SK-N-SH (cell line): ENCODE results near the gene SH2D4B. TPM values are rescaled to one million over a fixed set of nuclear protein-coding genes. Genes with fewer than 3 reads are reported as not detected.
A peak's percentile ranks its signal among the peaks of the same experiment; 100 is the strongest.

Experiments used
- CTCF ChIA-PET: fragments of 300-600, 350-600 bp; formaldehyde crosslinking; extraction: SDS; loops from one replicate; lab custom pipeline; 2021; lab: Yijun Ruan, JAX
- POLR2A ChIA-PET: fragments of 350-600 bp; sonication (Branson Sonifier 250); formaldehyde crosslinking; extraction: SDS; loops from one replicate; lab custom pipeline; 2020; ENCODE audit warnings: antibody characterized with exemption, inconsistent platforms; lab: Yijun Ruan, JAX
- DNase-seq: peaks from one replicate; pipeline ENCODE4 v3.0.0; 2012
- H2AFZ ChIP-seq: fragments of 200-600 bp; sonication (generic); 2 replicates; pipeline ENCODE4 v1.8.1; 2016; ENCODE audit warnings: antibody characterized with exemption, mild to moderate bottlenecking, low read depth
- H3F3A ChIP-seq: fragments of 200-600 bp; sonication (generic); replicated peaks from 2 replicates; pipeline ENCODE3; 2016; ENCODE audit warnings: antibody characterized with exemption, mild to moderate bottlenecking; ENCODE audit not compliant: insufficient read depth
- H3K27ac ChIP-seq, 2 experiments: fragments of 200-500 bp in 1 of 2; fragments of 200-600 bp in 1 of 2; sonication (Bioruptor generic) in 1 of 2; sonication (generic), shearing (Covaris generic) in 1 of 2; 2 replicates each; pipeline versions ENCODE4 v1.5.1 to v1.6.1; 2014 to 2016; ENCODE audit warnings: low read depth in 2 of 2, inconsistent platforms in 1 of 2, low read length in 1 of 2, mild to moderate bottlenecking in 1 of 2, mixed read lengths in 1 of 2
- H3K27me3 ChIP-seq: fragments of 200-600 bp; sonication (generic), shearing (Covaris generic); 2 replicates; pipeline ENCODE4 v1.6.1; 2016; ENCODE audit warnings: mixed run types; ENCODE audit not compliant: insufficient read depth
- H3K36me3 ChIP-seq, 2 experiments: fragments of 200-500 bp in 1 of 2; fragments of 200-600 bp in 1 of 2; sonication (Bioruptor generic) in 1 of 2; sonication (generic) in 1 of 2; replicated peaks in 1 of 2; 2 replicates each; pipeline versions ENCODE3 to v1.5.1; 2014 to 2016; ENCODE audit warnings: low read length in 1 of 2, mild to moderate bottlenecking in 1 of 2; ENCODE audit not compliant: insufficient read depth in 2 of 2, control insufficient read depth in 1 of 2
- H3K4me1 ChIP-seq, 2 experiments: fragments of 200-500 bp in 1 of 2; fragments of 200-600 bp in 1 of 2; sonication (Bioruptor generic) in 1 of 2; sonication (generic), shearing (Covaris generic) in 1 of 2; 2 replicates each; pipeline versions ENCODE4 v1.5.1 to v1.6.1; 2014 to 2016; ENCODE audit warnings: low read depth in 1 of 2, low read length in 1 of 2, mixed run types in 1 of 2; ENCODE audit not compliant: insufficient read depth in 2 of 2, control insufficient read depth in 1 of 2
- H3K4me2 ChIP-seq: fragments of 200-600 bp; sonication (generic), shearing (Covaris generic); 2 replicates; pipeline ENCODE4 v1.6.1; 2017; ENCODE audit warnings: mixed run types
- H3K4me3 ChIP-seq, 2 experiments: fragments of 200-500 bp in 1 of 2; fragments of 200-600 bp in 1 of 2; sonication (Bioruptor generic) in 1 of 2; sonication (generic), shearing (Covaris generic) in 1 of 2; 2 replicates each; pipeline versions ENCODE4 v1.5.1 to v1.8.1; 2014 to 2016; ENCODE audit warnings: low read depth in 2 of 2, inconsistent platforms in 1 of 2, low read length in 1 of 2, mild to moderate bottlenecking in 1 of 2, mixed read lengths in 1 of 2, moderate library complexity in 1 of 2
- H3K79me2 ChIP-seq: fragments of 200-600 bp; sonication (generic); 2 replicates; pipeline ENCODE4 v1.8.1; 2017; ENCODE audit warnings: mild to moderate bottlenecking; ENCODE audit not compliant: insufficient read depth
- H3K9ac ChIP-seq: fragments of 200-600 bp; sonication (generic); 2 replicates; pipeline ENCODE4 v1.6.1; 2017; ENCODE audit warnings: mixed run types
- H3K9me2 ChIP-seq: fragments of 200-600 bp; sonication (generic); 2 replicates; pipeline ENCODE4 v1.6.1; 2017; ENCODE audit warnings: mixed run types
- H3K9me3 ChIP-seq: fragments of 200-600 bp; sonication (generic); 2 replicates; pipeline ENCODE4 v1.6.1; 2017; ENCODE audit warnings: mixed run types, mild to moderate bottlenecking, moderate library complexity
- H4K20me1 ChIP-seq: fragments of 200-600 bp; sonication (generic); 2 replicates; pipeline ENCODE4 v1.6.1; 2017; ENCODE audit warnings: mild to moderate bottlenecking, mixed run types; ENCODE audit not compliant: insufficient read depth
- EP300 ChIP-seq, 2 experiments: IDR thresholded peaks; 2 replicates each; pipeline versions ENCODE4 v1.4.0 to v1.6.1; 2012; ENCODE audit warnings: borderline replicate concordance in 1 of 2, low read depth in 1 of 2, low read length in 1 of 2
- FOXJ3 ChIP-seq: sonication (generic); formaldehyde crosslinking; IDR thresholded peaks from 2 replicates; pipeline ENCODE4 v1.5.1; 2020; ENCODE audit warnings: mild to moderate bottlenecking, missing genetic modification reagents
- GATA2 ChIP-seq: sonication (generic); formaldehyde crosslinking; IDR thresholded peaks from 2 replicates; pipeline ENCODE4 v1.5.0; 2020; ENCODE audit warnings: mild to moderate bottlenecking, missing genetic modification reagents
- IRF3 ChIP-seq: fragments of 150-350 bp; IDR thresholded peaks from 2 replicates; pipeline ENCODE4 v1.6.1; 2016; ENCODE audit warnings: mild to moderate bottlenecking, low read depth, low read length
- MEF2A ChIP-seq: IDR thresholded peaks from 2 replicates; pipeline ENCODE4 v1.4.0; 2012; ENCODE audit warnings: low read depth, borderline replicate concordance
- NRF1 ChIP-seq: IDR thresholded peaks from 2 replicates; pipeline ENCODE4 v1.6.1; 2012; ENCODE audit warnings: low read depth, mild to moderate bottlenecking, low read length
- RAD21 ChIP-seq: IDR thresholded peaks from 2 replicates; pipeline ENCODE4 v1.6.1; 2012; ENCODE audit warnings: mild to moderate bottlenecking, low read length
- REST ChIP-seq: IDR thresholded peaks from 2 replicates; pipeline ENCODE4 v1.6.1; 2012; ENCODE audit warnings: mild to moderate bottlenecking, low read depth, low read length, moderate library complexity
- SMC3 ChIP-seq: IDR thresholded peaks from 2 replicates; pipeline ENCODE4 v1.6.1; 2012; ENCODE audit warnings: low read depth, low read length, improper control_type of control experiment
- TCF12 ChIP-seq: IDR thresholded peaks from 2 replicates; pipeline ENCODE4 v1.4.0; 2012
- YY1 ChIP-seq: IDR thresholded peaks from 2 replicates; pipeline ENCODE4 v1.4.0; 2012; ENCODE audit warnings: low read depth, mild to moderate bottlenecking
- ZBTB33 ChIP-seq: IDR thresholded peaks from 2 replicates; pipeline ENCODE4 v1.4.0; 2012; ENCODE audit warnings: low read depth, borderline replicate concordance
- WGBS: methylation state at CpG from one replicate; pipeline ENCODE4 v1.1.6; 2017; ENCODE audit warnings: low lambda C conversion rate; 5-methylcytosine and 5-hydroxymethylcytosine counted together
- polyA plus RNA-seq, 3 experiments: library from polyadenylated mRNA; depleted of rRNA; stranded (reverse); fragments of >200 nt; gene quantifications; 2 replicates each; pipeline ENCODE4 v1.2.3, GENCODE V29; 2012
- TF ChIP-seq, protein P1 (sequence below): fragments of 200-600 bp; sonication (generic); IDR thresholded peaks from 2 replicates; pipeline ENCODE4 v1.6.1; 2017; ENCODE audit warnings: antibody characterized with exemption, mild to moderate bottlenecking, moderate library complexity

SH2D4B gene
- polyA plus RNA-seq, 1 of the 3 experiments (the other 2 are of a cell fraction), result not detected

- CTCF ChIA-PET, result interaction anchor here (0.6 to 8.8 kb wide), 48 partner anchors 9 to 532 kb away, joined by 3 to 185 read pairs (median 5); no protein-coding TSS in a partner anchor
- POLR2A ChIA-PET, result no interaction called here
- WGBS, result 15% methylated on average over 10 of the region's 10 CpGs
Observed at GRCh38 chr10:80664071-80664680, 126.5 kb downstream of the SH2D4B start.

GRCh38 chr10:80669485-80669884, 131.8 kb downstream of the SH2D4B start:
- Histone ChIP-seq H3K36me3 (no peaks in the 10 kb centered on the region), H3K79me2 (no peaks in the 10 kb centered on the region), H3K27ac (no peak overlapping the region), H3K9ac (no peak overlapping the region), H3K4me2 (no peak overlapping the region), H2AFZ (no peak overlapping the region), H3K4me1 (no peaks in the 10 kb centered on the region; a peak in 1 of 4 replicates), H3K9me2 (no peaks in the 10 kb centered on the region), H3K4me3 (no peak overlapping the region), H3K27me3 (no peaks in the 10 kb centered on the region), H4K20me1 (no peaks in the 10 kb centered on the region), H3K9me3 (no peaks in the 10 kb centered on the region), H3F3A (no peaks in the 10 kb centered on the region)
- no CpG with 5 or more reads among the region's 2 CpGs for WGBS
- ChIA-PET CTCF (interaction anchor here (1.0 to 7.3 kb wide), 2 partner anchors 7 to 255 kb away, joined by 5 to 79 read pairs; no protein-coding TSS in a partner anchor), POLR2A (interaction anchor here (0.7 kb wide), 1 partner anchor 15 kb away, joined by 3 read pairs; no protein-coding TSS in a partner anchor)
- DNase-seq, result no peak
- TF ChIP-seq NRF1 (no peak), GATA2 (no peak), REST (no peak), TCF12 (no peak), EP300 (IDR thresholded peaks at IDR 0.05; ENCODE audit: borderline replicate concordance in 1 of 2, low read depth in 1 of 2, low read length in 1 of 2) (no peak), MEF2A (no peak), ZBTB33 (no peak), IRF3 (no peak), FOXJ3 (CRISPR knock-in tag) (no peak), YY1 (no peak)
- TF ChIP-seq, protein P1, sequence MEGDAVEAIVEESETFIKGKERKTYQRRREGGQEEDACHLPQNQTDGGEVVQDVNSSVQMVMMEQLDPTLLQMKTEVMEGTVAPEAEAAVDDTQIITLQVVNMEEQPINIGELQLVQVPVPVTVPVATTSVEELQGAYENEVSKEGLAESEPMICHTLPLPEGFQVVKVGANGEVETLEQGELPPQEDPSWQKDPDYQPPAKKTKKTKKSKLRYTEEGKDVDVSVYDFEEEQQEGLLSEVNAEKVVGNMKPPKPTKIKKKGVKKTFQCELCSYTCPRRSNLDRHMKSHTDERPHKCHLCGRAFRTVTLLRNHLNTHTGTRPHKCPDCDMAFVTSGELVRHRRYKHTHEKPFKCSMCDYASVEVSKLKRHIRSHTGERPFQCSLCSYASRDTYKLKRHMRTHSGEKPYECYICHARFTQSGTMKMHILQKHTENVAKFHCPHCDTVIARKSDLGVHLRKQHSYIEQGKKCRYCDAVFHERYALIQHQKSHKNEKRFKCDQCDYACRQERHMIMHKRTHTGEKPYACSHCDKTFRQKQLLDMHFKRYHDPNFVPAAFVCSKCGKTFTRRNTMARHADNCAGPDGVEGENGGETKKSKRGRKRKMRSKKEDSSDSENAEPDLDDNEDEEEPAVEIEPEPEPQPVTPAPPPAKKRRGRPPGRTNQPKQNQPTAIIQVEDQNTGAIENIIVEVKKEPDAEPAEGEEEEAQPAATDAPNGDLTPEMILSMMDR, result no peak

More at GRCh38 chr10:80664071-80664680, 126.5 kb downstream of the SH2D4B start:
- Histone ChIP-seq H3K79me2 (no peaks in the 10 kb centered on the region), H3K4me1 (peaks cover 0 to 2% of the 10 kb centered on the region in 2 experiments; a peak in 1 of 4 replicates), H3K27ac (no peak overlapping the region), H3K27me3 (no peaks in the 10 kb centered on the region), H3K4me2 (no peak overlapping the region), H4K20me1 (no peaks in the 10 kb centered on the region), H3K4me3 (no peak overlapping the region; a peak in 1 of 4 replicates), H3K36me3 (no peaks in the 10 kb centered on the region), H3F3A (peaks cover 2% of the 10 kb centered on the region), H3K9me2 (no peaks in the 10 kb centered on the region), H3K9me3 (no peaks in the 10 kb centered on the region), H2AFZ (no peak overlapping the region), H3K9ac (no peak overlapping the region)
- DNase-seq, result peak; percentile 71
- TF ChIP-seq TCF12 (no peak), SMC3 (peak; percentile 61; the same call in 1 of the 2 replicates), RAD21 (peak; percentile 81)
- TF ChIP-seq, protein P1, result peak; percentile 74
